Body of pancreas (tissue), 4 donors: ENCODE data around the gene LAMB3. TPM values are rescaled to one million over a fixed set of nuclear protein-coding genes. Genes with fewer than 3 reads are reported as not detected.

Source experiments
- ATAC-seq: fragments of 150-250 bp; one replicate; pipeline ENCODE4 v1.9.1; 2016
- DNase-seq, 4 donors: peaks; one replicate each; pipeline ENCODE4 v3.0.0-alpha.2; 2019
- H3K27ac ChIP-seq, 4 donors: fragments of 200-600 bp; sonication (generic); 1 replicate in 3 of 4; 2 replicates in 1 of 4; pipeline versions ENCODE4 v1.5.1 to v1.6.1; 2016 to 2019; ENCODE audit warnings: mild to moderate bottlenecking in 1 of 4, mixed read lengths in 1 of 4, moderate library complexity in 1 of 4
- H3K27me3 ChIP-seq, 2 donors: fragments of 200-600 bp; sonication (generic); one replicate each; pipeline ENCODE4 v1.6.0; 2016; ENCODE audit warnings: mild to moderate bottlenecking in 1 of 2
- H3K36me3 ChIP-seq, 2 donors: fragments of 200-600 bp; sonication (generic); replicated peaks in 1 of 2; 2 replicates each; pipeline ENCODE4 v1.5.1; 2016; ENCODE audit warnings: low read depth in 2 of 2; ENCODE audit not compliant: insufficient read depth in 1 of 2
- H3K4me1 ChIP-seq: fragments of 200-600 bp; sonication (generic); one replicate; pipeline ENCODE4 v1.6.0; 2016
- H3K4me3 ChIP-seq, 2 donors: fragments of 200-600 bp; sonication (generic); 1 replicate in 1 of 2; 2 replicates in 1 of 2; pipeline ENCODE4 v1.5.1; 2016 to 2019
- H3K9me3 ChIP-seq, 3 donors: fragments of 200-600 bp; sonication (generic); 1 replicate in 2 of 3; 2 replicates in 1 of 3; pipeline ENCODE4 v1.5.1; 2016
- CTCF ChIP-seq, 7 experiments: fragments of 450-650 bp in 4 of 7; fragments of 200-600 bp in 3 of 7; sonication (generic) in 3 of 7; IDR thresholded peaks; one replicate each; pipeline ENCODE4 v1.5.1; 2016 to 2019; ENCODE audit warnings: antibody characterized with exemption in 7 of 7
- POLR2A ChIP-seq, 3 donors: fragments of 450-650 bp; IDR thresholded peaks; one replicate each; pipeline ENCODE4 v1.6.1; 2016; ENCODE audit warnings: antibody characterized with exemption in 3 of 3, mild to moderate bottlenecking in 2 of 3
- WGBS, 2 donors: methylation state at CpG; one replicate each; pipeline ENCODE4 v1.1.5; 2017; 5-methylcytosine and 5-hydroxymethylcytosine counted together
- intact Hi-C: fragments of 100-400 bp; cut with DNase I; formaldehyde crosslinking; loops from one replicate; pipeline ENCODE4 v1.15.1; 2023
- total RNA-seq, 2 donors: library from RNA; depleted of rRNA; stranded (reverse); fragments of >200 nt; gene quantifications; one replicate each; pipeline ENCODE4 v1.1.0, GENCODE V29; 2016

The LAMB3 gene
- total RNA-seq, 2 donors from 2014 or later = 5.3 to 7.3 TPM

DNA sequence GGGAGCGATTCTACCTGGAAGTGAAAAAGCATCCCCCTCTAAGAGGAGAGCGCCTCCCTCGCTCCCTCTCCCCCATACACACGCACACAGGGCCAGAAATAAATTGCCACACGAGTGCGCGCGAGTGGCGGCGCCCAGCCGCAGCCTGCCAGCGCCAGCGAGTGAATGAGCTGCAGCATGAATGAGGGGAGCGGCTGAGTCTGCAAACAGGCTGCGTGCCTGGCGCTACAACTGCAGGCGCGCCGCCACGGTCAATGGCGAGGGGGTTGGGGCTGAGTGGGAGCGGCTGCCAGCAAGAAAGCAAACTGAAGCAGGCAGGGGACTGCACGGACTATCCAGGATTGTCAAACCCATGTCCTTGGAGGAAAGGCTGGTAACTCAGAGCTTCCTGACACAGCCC lies 66.6 kb downstream of the LAMB3 start:
- intact Hi-C loops = no loop called here
- 0 to 1% methylated on average over 12 to 23 of the region's 23 CpGs for WGBS, 2 donors
- no peak overlapping the region for H3K4me3 ChIP-seq
- H3K36me3 ChIP-seq = no peaks in the 10 kb centered on the region
- TF ChIP-seq CTCF (IDR thresholded peaks at IDR 0.05) (no peak), POLR2A (IDR thresholded peaks at IDR 0.05) (no peak)
- H3K27ac ChIP-seq = no peak overlapping the region
- ATAC-seq (peak; percentile 69), DNase-seq (peak; percentile 29 to 56 (median 41))
- H3K4me1 ChIP-seq = peaks cover 8% of the 10 kb centered on the region
- H3K27me3 ChIP-seq = peaks cover 0 to 3% of the 10 kb centered on the region in 2 donors
- no peaks in the 10 kb centered on the region for H3K9me3 ChIP-seq

- H3K4me1 ChIP-seq = peaks cover 8% of the 10 kb centered on the region
- peaks cover 0 to 3% of the 10 kb centered on the region in 2 donors for H3K27me3 ChIP-seq
- H3K27ac ChIP-seq = no peak overlapping the region
- 36 to 40% methylated on average over 5 of the region's 5 CpGs for WGBS, 2 donors
- H3K9me3 ChIP-seq = no peaks in the 10 kb centered on the region
- intact Hi-C loops = no loop called here
- ATAC-seq (no peak), DNase-seq (no peak)
- TF ChIP-seq POLR2A (IDR thresholded peaks at IDR 0.05) (no peak), CTCF (IDR thresholded peaks at IDR 0.05) (no peak)
- no peak overlapping the region for H3K4me3 ChIP-seq
- no peaks in the 10 kb centered on the region for H3K36me3 ChIP-seq
Measured at GRCh38 chr1:209585197-209585596, 67.0 kb downstream of the LAMB3 start.

DNA sequence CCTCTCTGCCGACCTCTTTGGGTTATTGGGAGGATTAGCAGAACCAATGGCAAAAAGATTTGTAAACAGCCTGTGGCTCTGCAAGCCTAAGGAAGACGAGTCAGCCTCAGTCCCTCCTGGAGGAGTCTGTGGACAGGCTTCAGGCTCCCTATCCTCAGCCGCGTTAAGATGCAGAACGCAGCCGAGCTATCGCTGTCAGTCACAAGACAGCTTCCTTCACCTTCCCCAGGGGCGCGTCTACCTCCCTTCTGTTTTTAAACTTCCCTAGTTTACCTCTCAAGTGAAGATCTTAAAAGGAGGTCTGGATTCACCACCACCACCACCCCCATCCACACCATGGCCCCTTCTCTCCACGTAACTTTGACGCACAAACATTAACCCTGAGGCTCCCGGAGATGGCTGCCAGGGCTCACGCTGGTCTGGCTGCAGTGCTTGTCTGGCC lies 68.0 kb downstream of the LAMB3 start:
- H3K27ac ChIP-seq = no peak overlapping the region
- DNase-seq (no peak), ATAC-seq (no peak)
- peaks cover 8% of the 10 kb centered on the region for H3K4me1 ChIP-seq
- H3K36me3 ChIP-seq = no peaks in the 10 kb centered on the region
- H3K4me3 ChIP-seq = no peak overlapping the region
- H3K27me3 ChIP-seq = peaks cover 0 to 3% of the 10 kb centered on the region in 2 donors
- 18 to 19% methylated on average over 13 of the region's 13 CpGs for WGBS, 2 donors
- intact Hi-C loops = no loop called here
- no peak for TF ChIP-seq CTCF (IDR thresholded peaks at IDR 0.05)
- no peak for TF ChIP-seq POLR2A (IDR thresholded peaks at IDR 0.05)
- H3K9me3 ChIP-seq = no peaks in the 10 kb centered on the region

GRCh38 chr1:209583408-209583807 lies 68.8 kb downstream of the LAMB3 start, which contains the start of gene CAMK1G:
Gene CAMK1G, plus strand, starts transcription at chr1:209583714. Its CDS starts 11,270 bp downstream, at chr1:209594984.
- no peak for ATAC-seq
- intact Hi-C loops = no loop called here
- peaks cover 0 to 3% of the 10 kb centered on the region in 2 donors for H3K27me3 ChIP-seq
- no peak for DNase-seq
- H3K9me3 ChIP-seq = no peaks in the 10 kb centered on the region
- WGBS, 2 donors = 13% methylated on average over 6 of the region's 6 CpGs
- no peak within 1 kb of the TSS for H3K4me3 ChIP-seq
- no peak for TF ChIP-seq POLR2A (IDR thresholded peaks at IDR 0.05)
- TF ChIP-seq CTCF (IDR thresholded peaks at IDR 0.05) = no peak
- H3K27ac ChIP-seq = no peak within 1 kb of the TSS
- H3K36me3 ChIP-seq = no peaks in the 10 kb centered on the region
- H3K4me1 ChIP-seq = peaks cover 8% of the 10 kb centered on the region

DNA sequence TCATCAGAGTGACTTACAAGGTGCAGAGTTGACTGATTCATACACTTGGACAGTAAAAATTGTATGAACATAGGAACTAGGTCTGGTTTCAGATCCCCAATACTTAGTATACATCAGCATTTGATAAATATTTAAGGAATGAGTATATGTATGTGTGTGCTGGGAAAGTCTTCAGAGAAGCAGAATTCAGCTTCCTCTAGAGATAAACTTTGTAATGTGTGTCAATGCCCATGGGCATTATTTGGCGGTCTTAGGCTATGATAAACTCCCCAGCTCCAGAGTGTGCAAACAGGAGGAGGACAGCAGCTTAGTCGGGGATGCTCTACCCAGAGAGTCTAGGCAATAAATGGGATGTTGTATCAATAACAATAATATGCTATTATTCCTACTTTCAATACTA lies 71.6 kb downstream of the LAMB3 start:
- H3K9me3 ChIP-seq = no peaks in the 10 kb centered on the region
- no peak overlapping the region for H3K27ac ChIP-seq
- WGBS, 2 donors = 80 to 83% methylated on average over 2 of the region's 2 CpGs
- TF ChIP-seq POLR2A (IDR thresholded peaks at IDR 0.05) (no peak), CTCF (IDR thresholded peaks at IDR 0.05) (no peak)
- no peaks in the 10 kb centered on the region for H3K36me3 ChIP-seq
- H3K4me3 ChIP-seq = no peak overlapping the region
- H3K27me3 ChIP-seq = peaks cover 0 to 3% of the 10 kb centered on the region in 2 donors
- intact Hi-C loops = no loop called here
- no peak for ATAC-seq
- H3K4me1 ChIP-seq = peaks cover 4% of the 10 kb centered on the region
- no peak for DNase-seq
